HG02759 (cell line): ENCODE measurements around the gene PELO.

Experiments used
- ATAC-seq: cut with Tn5 transposase; IDR thresholded peaks from one replicate; pipeline ENCODE4 v1.9.1; 2021; ENCODE audit warnings: mild to moderate bottlenecking, moderate library complexity; ENCODE audit not compliant: unreplicated experiment

PELO gene

DNA sequence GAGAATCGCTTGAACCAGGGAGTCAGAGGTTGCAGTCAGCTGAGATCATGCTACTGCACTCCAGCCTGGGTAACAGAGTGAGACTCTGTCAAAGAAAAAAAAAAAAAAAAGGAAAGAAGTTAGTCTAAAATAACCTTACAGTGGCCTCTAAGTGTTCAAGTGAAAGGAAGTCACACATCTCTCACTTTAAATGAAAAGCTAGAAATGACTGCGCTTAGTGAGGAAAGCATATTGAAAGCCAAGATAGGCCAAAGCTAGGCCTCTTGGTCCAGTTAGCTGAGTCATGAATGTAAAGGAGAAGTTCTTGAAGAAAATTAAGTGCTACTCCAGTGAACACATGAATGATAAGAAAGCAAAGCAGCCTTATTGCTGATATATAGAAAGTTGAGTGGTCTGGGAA, 38.1 kb downstream of the PELO start:
- ATAC-seq, result peak; percentile 92

DNA sequence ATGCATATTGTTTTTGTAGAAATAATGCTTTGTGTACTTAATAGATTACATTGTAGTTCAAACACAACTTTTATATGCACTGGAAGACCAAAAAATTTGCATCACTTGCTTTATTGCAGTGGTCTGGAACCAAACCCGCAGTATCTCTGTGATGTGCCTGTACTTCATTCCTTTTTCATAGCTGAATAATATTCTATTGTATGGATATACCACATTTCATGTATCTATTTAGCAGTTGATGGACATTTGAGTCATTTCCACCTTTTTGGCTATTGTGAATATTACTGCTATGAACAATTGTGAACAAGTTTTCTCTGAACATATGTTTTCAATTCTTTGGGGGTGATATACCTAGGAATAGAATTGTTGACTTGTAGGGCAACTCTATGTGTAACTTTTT, 40.1 kb downstream of the PELO start:
- no peak for ATAC-seq

DNA sequence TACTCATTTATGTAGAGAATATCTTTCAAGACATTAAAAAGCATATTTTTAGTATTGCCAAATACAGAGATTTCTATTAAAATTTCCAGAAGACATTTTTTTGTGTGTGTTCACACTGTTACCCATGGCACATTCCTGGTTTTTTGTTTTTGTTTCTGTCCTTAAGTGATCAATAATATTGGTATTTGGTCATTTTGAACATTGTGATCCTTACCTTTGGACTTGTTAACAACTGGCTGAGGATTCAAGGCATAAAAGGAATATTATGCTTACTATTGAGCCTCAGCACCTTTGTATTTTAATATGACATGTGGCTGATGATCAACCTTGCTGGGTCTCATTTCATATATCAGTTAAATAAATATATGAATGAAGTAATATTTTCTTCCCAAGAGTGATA, 41.9 kb downstream of the PELO start:
- no peak for ATAC-seq

DNA sequence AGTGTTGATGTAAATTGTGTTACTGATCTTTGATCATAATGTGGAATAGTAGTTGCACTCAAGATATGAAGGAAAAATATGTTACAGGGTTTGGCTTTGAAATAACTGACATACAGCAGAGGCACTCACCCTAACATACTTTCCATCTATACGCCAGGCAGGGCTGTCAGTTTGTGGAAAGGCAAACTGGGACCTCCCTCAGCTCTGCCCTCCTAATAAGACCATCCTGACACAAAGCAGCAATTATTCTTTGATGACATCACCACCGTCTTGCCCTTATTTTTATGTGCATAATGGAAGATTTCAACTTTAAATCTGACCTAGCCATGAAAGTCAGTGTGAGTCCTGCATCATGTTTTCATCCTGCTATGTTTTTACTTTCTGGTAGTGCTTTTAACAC, 42.9 kb downstream of the PELO start:
- ATAC-seq, result no peak

- no peak for ATAC-seq
Measured at GRCh38 chr5:52831786-52832511, 44.2 kb downstream of the PELO start.

DNA sequence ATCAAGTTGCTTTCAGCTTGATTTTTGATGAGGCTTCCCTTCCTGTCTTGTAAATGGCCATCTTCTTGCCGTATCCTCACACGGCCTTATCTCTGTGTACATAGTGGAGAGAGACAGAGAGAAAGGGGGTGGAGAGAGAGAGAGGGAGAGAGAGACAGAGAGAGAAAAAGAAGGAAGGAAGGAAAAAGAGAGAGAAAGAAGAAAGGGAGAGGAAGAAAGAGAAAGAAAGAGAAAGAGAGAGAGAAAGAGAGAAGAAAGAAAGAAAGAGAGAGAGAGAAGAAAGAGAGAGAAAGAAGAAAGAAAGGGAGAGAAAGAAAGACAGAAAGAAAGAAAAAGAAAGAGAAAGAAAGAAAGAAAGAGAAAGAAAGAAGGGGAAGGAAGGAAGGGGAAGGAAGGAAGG, 46.6 kb downstream of the PELO start:
- no peak for ATAC-seq

- ATAC-seq, result no peak
Measured at GRCh38 chr5:52837068-52837467, 49.4 kb downstream of the PELO start.
